BE2C (cell line): ENCODE measurements around the gene STAC2.
"Not testable (repeated sequence)": the region's sequence is repeated elsewhere in the genome, so short reads cannot be mapped to it uniquely, and the experiment has no call there.

Experiments
- DNase-seq: peaks from one replicate; pipeline ENCODE4 v3.0.0-alpha.2; 2020
- H3K27me3 ChIP-seq: fragments of 250-450 bp; sonication (Bioruptor Pico); 2 replicates; pipeline ENCODE4 v1.5.1; 2020; ENCODE audit warnings: mild to moderate bottlenecking
- H3K36me3 ChIP-seq: fragments of 250-450 bp; sonication (Bioruptor Pico); 2 replicates; pipeline ENCODE4 v1.5.1; 2020; ENCODE audit warnings: mild to moderate bottlenecking
- H3K4me1 ChIP-seq: fragments of 250-450 bp; sonication (Bioruptor Pico); 2 replicates; pipeline ENCODE4 v1.5.1; 2020
- H3K4me3 ChIP-seq: 2 replicates; pipeline ENCODE4 v1.5.1; 2011; ENCODE audit warnings: low read depth, low read length
- H3K9me3 ChIP-seq: fragments of 250-450 bp; sonication (Bioruptor Pico); 2 replicates; pipeline ENCODE4 v1.5.1; 2020
- TF ChIP-seq, protein P1 (sequence below): IDR thresholded peaks from 2 replicates; pipeline ENCODE4 v1.5.1; 2012; ENCODE audit warnings: mild to moderate bottlenecking, low read depth, low read length

STAC2 gene

DNA sequence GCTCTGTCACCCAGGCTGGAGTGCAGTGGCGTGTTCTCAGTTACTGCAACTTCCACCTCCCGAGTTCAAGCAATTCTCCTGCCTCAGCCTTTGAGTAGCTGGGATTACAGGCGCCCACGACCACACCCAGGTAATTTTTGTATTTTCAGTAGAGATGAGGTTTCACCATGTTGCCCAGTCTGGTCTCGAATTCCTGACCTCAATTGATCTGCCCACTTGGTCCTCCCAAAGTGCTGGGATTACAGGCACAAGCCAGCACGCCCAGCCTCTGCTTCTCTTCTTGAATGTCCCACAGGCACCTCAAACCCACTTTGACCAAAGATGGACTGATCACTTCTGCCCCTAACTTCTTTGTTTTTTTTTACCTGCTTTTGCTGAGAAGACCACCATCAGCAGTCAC lies 55.2 kb downstream of the STAC2 start:
- no peak overlapping the region for H3K4me3 ChIP-seq

DNA sequence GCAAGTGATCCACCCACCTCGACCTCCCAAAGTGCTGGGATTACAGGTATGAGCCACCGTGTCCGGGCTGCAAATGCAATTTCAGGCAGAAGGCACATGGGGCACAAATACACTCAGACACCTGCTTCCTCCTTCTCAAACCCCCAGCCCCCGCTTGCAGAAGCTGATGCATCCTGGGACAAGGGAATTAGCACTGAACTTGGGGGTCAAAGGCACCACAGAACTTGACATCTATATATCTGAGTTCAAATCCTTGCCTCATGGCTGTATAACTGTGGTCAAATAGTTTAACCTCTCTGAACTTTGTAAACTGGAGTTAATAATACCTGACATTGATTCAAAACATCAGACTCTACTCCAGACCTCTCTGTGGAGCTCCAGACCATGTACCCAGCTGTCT lies 55.6 kb downstream of the STAC2 start:
- Histone ChIP-seq H3K36me3 (no peaks in the 10 kb centered on the region), H3K4me3 (no peak overlapping the region), H3K9me3 (no peaks in the 10 kb centered on the region), H3K27me3 (no peaks in the 10 kb centered on the region), H3K4me1 (no peaks in the 10 kb centered on the region)
- no peak for DNase-seq
- TF ChIP-seq, protein P1, sequence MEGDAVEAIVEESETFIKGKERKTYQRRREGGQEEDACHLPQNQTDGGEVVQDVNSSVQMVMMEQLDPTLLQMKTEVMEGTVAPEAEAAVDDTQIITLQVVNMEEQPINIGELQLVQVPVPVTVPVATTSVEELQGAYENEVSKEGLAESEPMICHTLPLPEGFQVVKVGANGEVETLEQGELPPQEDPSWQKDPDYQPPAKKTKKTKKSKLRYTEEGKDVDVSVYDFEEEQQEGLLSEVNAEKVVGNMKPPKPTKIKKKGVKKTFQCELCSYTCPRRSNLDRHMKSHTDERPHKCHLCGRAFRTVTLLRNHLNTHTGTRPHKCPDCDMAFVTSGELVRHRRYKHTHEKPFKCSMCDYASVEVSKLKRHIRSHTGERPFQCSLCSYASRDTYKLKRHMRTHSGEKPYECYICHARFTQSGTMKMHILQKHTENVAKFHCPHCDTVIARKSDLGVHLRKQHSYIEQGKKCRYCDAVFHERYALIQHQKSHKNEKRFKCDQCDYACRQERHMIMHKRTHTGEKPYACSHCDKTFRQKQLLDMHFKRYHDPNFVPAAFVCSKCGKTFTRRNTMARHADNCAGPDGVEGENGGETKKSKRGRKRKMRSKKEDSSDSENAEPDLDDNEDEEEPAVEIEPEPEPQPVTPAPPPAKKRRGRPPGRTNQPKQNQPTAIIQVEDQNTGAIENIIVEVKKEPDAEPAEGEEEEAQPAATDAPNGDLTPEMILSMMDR: no peak

More for the DNA sequence above, 55.2 kb downstream of the STAC2 start:
- DNase-seq: no peak
- no peaks in the 10 kb centered on the region for H3K36me3 ChIP-seq
- no peaks in the 10 kb centered on the region for H3K9me3 ChIP-seq
- no peaks in the 10 kb centered on the region for H3K27me3 ChIP-seq
- TF ChIP-seq, protein P1: no peak
- H3K4me1 ChIP-seq: no peaks in the 10 kb centered on the region

DNA sequence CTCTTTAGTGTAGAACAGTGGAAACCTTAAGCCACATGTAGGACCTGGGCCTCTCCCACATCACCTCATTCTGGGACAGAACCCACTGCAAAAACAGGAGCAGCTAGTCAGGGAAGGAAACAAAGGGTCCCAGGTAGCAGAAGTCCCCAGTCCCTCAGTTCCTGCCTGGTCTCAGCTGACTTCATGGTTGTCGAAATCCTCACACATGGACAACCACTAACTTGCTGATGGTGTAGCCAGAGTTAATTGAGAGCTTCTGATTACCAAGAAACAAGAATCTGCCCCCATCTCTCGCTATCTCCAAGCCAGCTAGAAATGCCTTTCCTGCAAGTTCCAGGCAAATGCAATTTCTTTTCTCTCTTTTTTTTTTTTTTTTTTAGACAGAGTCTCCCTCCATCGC lies 56.2 kb downstream of the STAC2 start:
- no peaks in the 10 kb centered on the region for H3K9me3 ChIP-seq
- TF ChIP-seq, protein P1: no peak
- no peaks in the 10 kb centered on the region for H3K4me1 ChIP-seq
- H3K4me3 ChIP-seq: no peak overlapping the region
- no peaks in the 10 kb centered on the region for H3K36me3 ChIP-seq
- H3K27me3 ChIP-seq: no peaks in the 10 kb centered on the region
- DNase-seq: no peak

DNA sequence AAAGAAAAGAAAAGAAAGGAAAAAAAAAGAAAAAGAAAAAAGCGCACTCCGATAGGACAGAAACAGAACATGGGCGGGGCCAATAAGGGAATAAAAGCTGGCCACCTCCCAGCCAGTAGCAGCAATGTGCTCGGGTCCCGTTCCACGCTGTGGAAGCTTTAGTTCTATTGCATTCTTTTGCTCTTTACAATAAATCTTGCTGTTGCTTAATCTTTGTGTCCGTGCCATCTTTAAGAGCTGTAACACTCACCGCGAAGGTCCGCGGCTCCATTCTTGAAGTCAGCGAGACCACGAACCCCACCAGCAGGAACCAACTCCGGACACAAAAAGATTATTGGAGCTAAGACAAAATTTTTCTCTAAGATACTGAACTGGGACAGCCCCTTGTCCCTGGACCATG lies 56.6 kb downstream of the STAC2 start:
- Histone ChIP-seq H3K27me3 (no peaks in the 10 kb centered on the region), H3K36me3 (no peaks in the 10 kb centered on the region), H3K4me1 (no peaks in the 10 kb centered on the region), H3K4me3 (no peak overlapping the region), H3K9me3 (no peaks in the 10 kb centered on the region)
- TF ChIP-seq, protein P1: no peak
- DNase-seq: no peak

DNA sequence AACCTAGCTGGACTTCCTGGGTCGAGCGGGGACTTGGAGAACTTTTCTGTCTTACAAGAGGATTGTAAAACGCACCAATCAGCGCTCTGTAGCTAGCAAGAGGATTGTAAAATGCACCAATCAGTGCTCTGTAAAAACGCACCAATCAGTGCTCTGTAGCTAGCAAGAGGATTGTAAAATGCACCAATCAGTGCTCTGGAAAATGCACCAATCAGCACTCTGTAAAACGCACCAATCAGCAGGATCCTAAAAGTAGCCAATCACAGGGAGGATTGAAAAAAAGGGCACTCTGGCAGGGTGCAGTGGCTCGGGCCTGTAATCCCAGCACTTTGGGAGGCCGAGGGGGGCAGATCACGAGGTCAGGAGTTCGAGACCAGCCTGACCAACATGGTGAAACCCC lies 57.2 kb downstream of the STAC2 start:
- H3K27me3 ChIP-seq, DNase-seq, H3K4me1 ChIP-seq, H3K36me3 ChIP-seq, H3K4me3 ChIP-seq, H3K9me3 ChIP-seq: not testable (repeated sequence)

DNA sequence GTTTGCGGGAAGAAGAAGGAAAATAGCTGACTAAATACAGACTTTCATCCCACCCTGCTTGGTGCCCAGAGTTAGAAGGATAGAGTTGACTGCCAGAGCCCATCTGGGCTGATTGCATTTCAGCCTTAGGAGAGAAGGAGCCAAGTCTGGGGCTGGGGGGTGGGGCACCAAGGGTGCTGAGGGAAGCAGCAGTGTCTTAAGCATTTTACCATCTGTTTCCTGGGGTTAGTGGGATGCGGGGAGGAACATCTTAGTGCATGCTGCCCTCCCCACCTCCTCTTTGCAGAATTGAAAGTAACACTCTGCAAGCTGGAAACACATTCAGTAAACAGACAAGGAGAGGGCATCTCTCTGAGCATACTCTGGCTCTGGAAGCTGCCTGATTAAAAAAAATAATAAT lies 58.3 kb downstream of the STAC2 start:
- DNase-seq: no peak
- no peak overlapping the region for H3K4me3 ChIP-seq
- TF ChIP-seq, protein P1: no peak
- no peaks in the 10 kb centered on the region for H3K9me3 ChIP-seq
- H3K36me3 ChIP-seq: no peaks in the 10 kb centered on the region
- H3K4me1 ChIP-seq: no peaks in the 10 kb centered on the region
- no peaks in the 10 kb centered on the region for H3K27me3 ChIP-seq
